GM21717 (cell line): ENCODE data around the gene BTG2.
"Not testable (repeated sequence)": the region's sequence is repeated elsewhere in the genome, so short reads cannot be mapped to it uniquely, and the experiment has no call there.

ENCODE experiments used
- ATAC-seq: cut with Tn5 transposase; IDR thresholded peaks from one replicate; pipeline ENCODE4 v1.9.1; 2021; ENCODE audit warnings: mild to moderate bottlenecking, moderate library complexity; ENCODE audit not compliant: unreplicated experiment

BTG2 gene

GRCh38 chr1:203291201-203292096 lies 13.9 kb upstream of the BTG2 start:
- no peak for ATAC-seq

GRCh38 chr1:203295796-203296195 lies 9.5 kb upstream of the BTG2 start:
- ATAC-seq, result no peak

GRCh38 chr1:203296460-203297073 lies 8.8 kb upstream of the BTG2 start:
- ATAC-seq, result no peak

GRCh38 chr1:203299169-203299568 lies 6.2 kb upstream of the BTG2 start:
- peak; percentile 45 for ATAC-seq

- ATAC-seq, result not testable (repeated sequence)
Observed at GRCh38 chr1:203299719-203300429, 5.4 kb upstream of the BTG2 start.

- no peak for ATAC-seq
Observed at GRCh38 chr1:203300441-203301330, 4.6 kb upstream of the BTG2 start.

GRCh38 chr1:203301331-203301668 lies 4.0 kb upstream of the BTG2 start:
- no peak for ATAC-seq

- no peak for ATAC-seq
Observed at GRCh38 chr1:203302456-203302855, 2.9 kb upstream of the BTG2 start.

- no peak for ATAC-seq
Observed at GRCh38 chr1:203302894-203303293, 2.4 kb upstream of the BTG2 start.

GRCh38 chr1:203304391-203304918 lies 864 bp upstream of the BTG2 start:
- ATAC-seq, result no peak

GRCh38 chr1:203305809-203306088 lies 430 bp downstream of the BTG2 start:
- peak; percentile 7 for ATAC-seq

- no peak for ATAC-seq
Observed at GRCh38 chr1:203306089-203306964, 1.0 kb downstream of the BTG2 start.

- no peak for ATAC-seq
Observed at GRCh38 chr1:203306965-203307541, 1.7 kb downstream of the BTG2 start.

- ATAC-seq, result no peak
Observed at GRCh38 chr1:203307641-203308126, 2.4 kb downstream of the BTG2 start.

- ATAC-seq, result no peak
Observed at GRCh38 chr1:203308328-203308922, 3.1 kb downstream of the BTG2 start.

- ATAC-seq, result no peak
Observed at GRCh38 chr1:203308923-203309331, 3.6 kb downstream of the BTG2 start.

GRCh38 chr1:203311368-203312301 lies 6.3 kb downstream of the BTG2 start:
- ATAC-seq, result no peak
